Stimulated activated CD4-positive, alpha-beta T cell treated with anti-CD3 and anti-CD28 coated beads, TNF-alpha, amount 100 ng/mL, for 48 hours (primary cell): ENCODE results near the gene C1orf185.
"Not testable (repeated sequence)": the region's sequence is repeated elsewhere in the genome, so short reads cannot be mapped to it uniquely, and the experiment has no call there.

Experiments used
- DNase-seq, 3 donors: peaks; one replicate each; pipeline ENCODE4 v3.0.0-alpha.2; 2020; ENCODE audit warnings: low read depth in 3 of 3

C1orf185 gene

DNA sequence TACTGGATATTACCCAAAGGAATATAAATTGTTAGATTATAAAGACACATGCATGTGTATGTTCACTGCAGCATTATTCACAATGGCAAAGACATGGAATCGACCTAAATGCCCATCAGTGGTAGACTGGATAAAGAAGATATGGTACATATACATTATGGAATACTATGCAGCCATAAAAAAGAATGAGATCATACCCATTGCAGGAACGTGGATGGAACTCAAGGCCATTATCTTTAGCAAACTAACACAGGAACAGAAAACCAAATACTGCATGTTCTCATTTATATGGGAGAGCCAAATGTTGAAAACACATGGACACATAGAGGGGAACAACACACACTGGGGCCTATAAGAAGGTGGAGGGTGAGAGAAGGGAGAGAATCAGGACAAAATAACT lies 35.7 kb downstream of the C1orf185 start:
- DNase-seq: not testable (repeated sequence)

DNA sequence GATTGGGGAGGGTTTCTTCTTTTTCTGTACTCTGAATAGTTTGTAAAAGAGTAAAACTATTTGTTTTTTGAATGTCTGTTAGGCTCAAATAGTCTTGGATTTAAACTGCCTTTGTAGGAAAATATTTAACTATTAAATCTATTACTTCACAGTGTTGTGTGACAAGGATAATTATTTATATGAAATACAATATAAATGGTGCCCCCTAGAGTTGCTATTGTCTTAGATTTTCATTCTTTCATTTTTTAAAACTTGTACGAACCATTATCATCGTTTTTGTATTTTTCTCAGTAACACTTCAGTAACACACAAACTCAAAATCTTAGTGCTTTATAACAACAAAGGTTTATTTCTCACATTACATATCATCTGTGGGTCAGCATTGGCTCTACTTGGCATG lies 37.4 kb downstream of the C1orf185 start:
- DNase-seq: no peak

GRCh38 chr1:51147394-51147793 lies 45.4 kb downstream of the C1orf185 start:
- DNase-seq: no peak

- no peak for DNase-seq
Observed at GRCh38 chr1:51154776-51155175, 52.7 kb downstream of the C1orf185 start.

DNA sequence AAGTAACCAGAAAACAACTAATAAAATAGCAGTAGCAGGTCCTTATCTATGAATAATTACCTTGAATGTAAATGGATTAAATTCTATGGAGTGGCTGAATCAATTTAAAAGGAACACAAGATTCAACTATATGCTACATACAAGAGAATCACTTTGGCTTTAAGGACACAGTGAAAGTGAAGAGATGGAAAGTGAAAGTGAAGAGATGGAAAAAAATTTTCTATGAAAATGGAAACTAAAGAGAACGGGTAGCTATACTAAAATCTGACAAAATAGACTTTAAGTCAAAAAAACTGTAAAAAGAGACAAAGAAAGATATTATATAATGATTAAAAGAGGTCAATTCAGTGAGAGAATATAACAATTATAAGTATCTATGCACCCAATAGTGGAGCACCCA lies 54.7 kb downstream of the C1orf185 start:
- DNase-seq: no peak

- DNase-seq: no peak
Observed at GRCh38 chr1:51157395-51157794, 55.4 kb downstream of the C1orf185 start.

- DNase-seq: no peak
Observed at GRCh38 chr1:51158263-51158662, 56.2 kb downstream of the C1orf185 start.

DNA sequence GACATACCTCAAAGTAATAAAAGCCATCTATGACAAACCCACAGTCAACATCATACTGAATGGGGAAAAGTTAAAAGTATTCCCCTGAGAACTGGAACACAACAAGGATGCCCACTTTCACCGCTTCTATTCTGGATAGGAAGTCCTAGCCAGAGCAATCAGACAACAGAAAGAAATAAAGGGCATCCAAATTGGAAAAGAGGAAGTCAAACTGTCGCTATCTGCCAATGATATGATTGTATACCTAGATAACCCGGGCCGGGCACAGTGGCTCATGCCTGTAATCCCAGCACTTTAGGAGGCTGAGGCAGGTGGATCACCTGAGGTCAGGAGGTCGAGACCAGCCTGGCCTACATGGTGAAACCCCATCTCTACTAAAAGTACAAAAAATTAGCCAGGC lies 60.5 kb downstream of the C1orf185 start:
- DNase-seq: not testable (repeated sequence)

GRCh38 chr1:51165540-51165939 lies 63.5 kb downstream of the C1orf185 start:
- no peak for DNase-seq

- no peak for DNase-seq
Observed at GRCh38 chr1:51168266-51168845, 66.3 kb downstream of the C1orf185 start.

- no peak for DNase-seq
Observed at GRCh38 chr1:51168936-51169335, 66.9 kb downstream of the C1orf185 start.

- no peak for DNase-seq
Observed at GRCh38 chr1:51170342-51170741, 68.3 kb downstream of the C1orf185 start.

GRCh38 chr1:51172811-51173210 lies 70.8 kb downstream of the C1orf185 start:
- DNase-seq: no peak

DNA sequence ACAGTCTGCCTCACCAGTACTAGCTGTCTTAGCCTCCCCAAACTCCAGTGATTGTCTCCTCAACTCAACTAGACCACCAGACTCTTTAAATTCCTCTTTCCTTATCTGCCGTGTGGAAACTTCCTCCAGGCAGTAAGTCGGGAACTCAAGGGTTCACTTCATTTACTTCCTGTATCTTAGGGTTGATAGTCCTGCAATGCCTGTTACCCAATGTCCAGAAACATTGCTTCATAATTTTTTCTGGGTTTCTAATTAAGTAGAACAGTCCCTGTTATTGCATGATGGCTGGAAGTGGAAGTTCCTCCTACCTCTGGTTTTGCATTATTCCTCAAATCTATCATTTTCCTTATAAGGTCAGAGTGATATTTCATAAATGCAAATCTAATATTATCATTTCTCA lies 73.2 kb downstream of the C1orf185 start:
- no peak for DNase-seq

DNA sequence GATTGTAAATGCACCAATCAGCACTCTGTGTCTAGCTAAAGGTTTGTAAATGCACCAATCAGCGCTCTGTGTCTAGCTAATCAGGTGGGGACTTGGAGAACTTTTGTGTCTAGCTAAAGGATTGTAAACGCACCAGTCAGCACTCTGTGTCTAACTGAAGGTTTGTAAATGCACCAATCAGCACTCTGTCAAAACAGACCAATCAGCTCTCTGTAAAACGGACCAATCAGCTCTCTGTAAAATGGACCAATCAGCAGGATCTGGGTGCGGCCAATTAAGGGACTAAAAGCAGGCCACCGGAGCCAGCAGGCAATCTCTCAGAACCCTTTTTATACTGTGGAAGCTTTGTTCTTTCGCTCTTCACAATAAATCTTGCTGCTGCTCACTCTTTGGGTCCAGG lies 76.0 kb downstream of the C1orf185 start:
- DNase-seq: not testable (repeated sequence)

- DNase-seq: no peak
Observed at GRCh38 chr1:51188230-51188629, 86.2 kb downstream of the C1orf185 start.

- peak in 2 of 3 donors; percentile 6 to 38 for DNase-seq
Observed at GRCh38 chr1:51189421-51190073, 87.5 kb downstream of the C1orf185 start.

DNA sequence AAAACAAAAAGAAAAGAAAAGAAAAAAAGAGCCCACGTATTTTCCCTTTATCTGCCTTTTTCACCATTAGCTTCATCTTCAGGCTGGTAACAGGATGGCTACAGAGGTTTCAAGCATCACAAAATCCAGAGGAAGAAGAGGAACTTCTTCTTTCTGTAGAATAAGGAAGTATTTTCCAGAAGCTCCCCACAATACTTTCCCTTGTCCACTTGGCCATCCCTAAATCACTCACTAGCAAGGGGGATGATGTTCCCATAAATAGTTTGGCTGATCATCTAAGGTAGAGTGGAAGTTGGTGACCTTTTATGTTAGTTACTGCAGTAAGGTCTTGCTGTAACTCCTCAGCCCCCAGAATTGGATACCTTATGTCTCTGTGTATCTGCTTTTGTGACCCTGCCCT lies 88.9 kb downstream of the C1orf185 start:
- DNase-seq: no peak

GRCh38 chr1:51192213-51192843 lies 90.3 kb downstream of the C1orf185 start:
- DNase-seq: peak; percentile 16 to 58 (median 41)

GRCh38 chr1:51193564-51193963 lies 91.5 kb downstream of the C1orf185 start:
- DNase-seq: no peak
